NCI-H187 treated with DMSO at 0.1 percent for 48 hours (cell line): ENCODE data around the gene DYDC2.
"Not testable (repeated sequence)": the region's sequence is repeated elsewhere in the genome, so short reads cannot be mapped to it uniquely, and the experiment has no call there.

Experiments used
- DNase-seq: peaks from one replicate; lab custom pipeline; 2025; lab: John Stamatoyannopoulos, UW

Gene DYDC2, protein sequence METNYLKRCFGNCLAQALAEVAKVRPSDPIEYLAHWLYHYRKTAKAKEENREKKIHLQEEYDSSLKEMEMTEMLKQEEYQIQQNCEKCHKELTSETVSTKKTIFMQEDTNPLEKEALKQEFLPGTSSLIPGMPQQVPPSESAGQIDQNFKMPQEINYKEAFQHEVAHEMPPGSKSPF

DNA sequence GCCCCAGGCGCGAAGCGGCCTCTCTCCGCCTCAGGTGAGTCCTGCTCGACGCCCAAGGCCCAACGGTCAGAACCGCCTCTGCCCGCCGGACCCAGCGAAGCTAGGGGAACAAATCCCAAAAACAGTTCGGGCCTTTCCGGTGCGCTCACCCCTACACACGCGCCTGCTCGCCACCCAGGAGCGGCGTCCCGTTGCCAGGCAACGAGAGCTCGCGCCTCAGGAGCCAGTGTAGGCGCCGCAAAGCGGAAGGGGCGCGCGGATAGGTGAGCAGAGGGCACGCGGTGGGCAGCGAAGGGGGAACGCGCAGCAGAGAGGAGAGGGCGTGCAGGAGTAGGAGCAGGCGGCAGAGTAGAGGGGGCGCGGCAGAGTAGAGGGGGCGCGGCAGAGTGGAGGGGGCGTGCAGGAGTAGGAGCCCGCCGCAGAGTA, at the start of gene DYDC2, which contains the start of gene DYDC1:
Gene DYDC2 (plus strand): TSS at position 219 of the 426 bp plus-strand sequence. CDS start 5,663 bp downstream, outside the sequence.
Gene DYDC1 (minus strand): TSS at position 193 of the 426 bp plus-strand sequence. CDS start 4,154 bp downstream, outside the sequence.
- no peak for DNase-seq

DNA sequence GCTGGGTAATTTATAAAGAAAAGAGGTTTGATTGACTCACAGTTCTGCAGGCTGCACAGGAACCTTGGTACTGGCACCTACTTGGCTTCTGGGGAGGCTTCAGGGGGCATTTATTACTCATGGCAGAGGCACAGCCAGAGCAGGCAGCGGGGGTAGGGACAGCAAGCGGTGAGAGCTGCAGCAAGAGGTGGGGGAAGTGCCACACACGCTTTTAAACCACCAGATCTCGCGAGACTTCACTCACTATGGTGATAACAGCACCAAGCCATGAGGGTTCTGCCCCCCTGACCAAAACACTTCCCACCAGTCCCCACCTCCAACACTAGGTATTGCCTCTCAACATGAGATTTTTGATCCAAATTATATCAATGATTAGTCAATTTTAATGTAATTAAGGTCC, 43.1 kb upstream of the DYDC2 start:
- DNase-seq, result no peak

DNA sequence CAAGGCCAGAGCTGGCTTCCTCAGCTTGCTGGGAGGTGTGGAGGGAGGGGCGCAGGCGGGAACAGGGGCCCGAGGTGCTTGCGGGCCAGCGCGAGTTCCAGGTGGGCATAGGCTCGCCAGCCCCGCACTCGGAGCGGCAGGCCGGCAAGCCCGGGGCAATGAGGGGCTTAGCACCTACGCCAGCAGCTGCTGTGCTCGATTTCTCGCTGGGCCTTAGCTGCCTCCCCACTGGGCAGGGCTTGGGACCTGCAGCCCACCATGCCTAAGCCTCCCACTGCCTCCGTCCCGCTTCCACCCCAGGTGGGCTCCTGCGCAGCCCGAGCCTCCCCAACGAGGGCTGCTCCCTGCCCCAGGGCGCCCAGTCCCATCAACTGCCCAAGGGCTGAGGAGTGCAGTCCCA, 41.2 kb upstream of the DYDC2 start:
- no peak for DNase-seq

DNA sequence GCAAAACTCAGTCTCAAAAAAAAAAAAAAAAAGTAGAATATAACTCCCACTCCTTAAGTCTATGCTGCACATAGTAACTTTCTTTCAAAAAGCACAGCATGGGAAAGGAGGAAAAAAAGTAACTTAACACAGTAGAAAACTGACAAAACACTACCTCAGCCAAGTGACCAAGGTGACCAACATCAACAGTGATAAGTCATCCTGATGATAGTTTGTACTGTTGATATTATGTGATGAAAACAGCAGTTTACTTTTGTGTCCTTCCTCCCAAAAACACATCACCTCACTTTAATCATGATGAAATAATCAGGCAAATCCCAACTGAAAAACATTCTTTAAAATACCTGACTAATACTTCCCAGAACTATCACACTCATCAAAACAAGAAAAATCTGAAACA, 37.8 kb upstream of the DYDC2 start:
- no peak for DNase-seq

DNA sequence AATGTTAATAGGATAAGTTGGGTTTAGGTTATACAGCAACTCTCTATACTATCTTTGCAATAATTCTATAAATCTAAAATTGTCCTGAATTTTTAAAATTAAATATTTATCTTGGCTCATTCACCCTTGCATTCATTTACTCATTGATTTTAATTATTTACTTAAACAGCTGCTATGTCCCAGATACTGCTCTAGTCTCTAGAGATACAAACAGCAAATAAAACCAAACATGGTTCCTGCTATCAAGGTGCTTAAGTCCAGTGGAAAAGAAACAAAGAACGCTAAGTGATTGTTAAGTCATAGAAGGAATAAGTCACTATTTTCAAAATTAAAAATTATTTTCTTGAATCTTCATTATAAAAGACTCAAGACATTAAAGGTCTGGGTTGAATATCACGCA, 37.3 kb upstream of the DYDC2 start:
- DNase-seq, result no peak

DNA sequence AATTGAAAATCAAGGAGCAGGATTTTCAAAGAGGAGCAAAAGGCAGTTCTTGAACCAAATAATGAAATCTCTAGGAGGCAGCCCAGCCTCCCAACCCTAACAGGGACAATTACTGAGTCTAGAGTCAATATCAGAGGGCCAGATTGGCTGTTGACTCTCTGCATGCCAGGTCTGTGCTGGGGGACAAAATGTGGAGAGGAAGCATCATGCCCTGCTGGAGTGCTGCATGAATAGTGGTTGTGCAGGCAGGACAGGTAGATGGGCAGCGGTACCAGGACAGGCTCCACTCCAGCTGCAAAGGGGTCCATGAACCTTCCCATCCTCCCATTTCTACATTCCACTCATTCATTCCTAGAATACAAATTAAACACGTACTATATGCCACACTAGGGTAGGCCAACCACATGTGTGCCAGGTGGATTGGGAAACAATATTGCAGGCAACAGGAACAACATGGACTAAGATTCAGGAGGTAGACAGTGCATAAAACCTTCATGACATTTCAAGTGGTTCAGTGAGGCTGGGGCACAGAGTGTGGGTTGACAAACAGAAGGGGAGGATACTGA, 36.8 kb upstream of the DYDC2 start:
- DNase-seq, result no peak

DNA sequence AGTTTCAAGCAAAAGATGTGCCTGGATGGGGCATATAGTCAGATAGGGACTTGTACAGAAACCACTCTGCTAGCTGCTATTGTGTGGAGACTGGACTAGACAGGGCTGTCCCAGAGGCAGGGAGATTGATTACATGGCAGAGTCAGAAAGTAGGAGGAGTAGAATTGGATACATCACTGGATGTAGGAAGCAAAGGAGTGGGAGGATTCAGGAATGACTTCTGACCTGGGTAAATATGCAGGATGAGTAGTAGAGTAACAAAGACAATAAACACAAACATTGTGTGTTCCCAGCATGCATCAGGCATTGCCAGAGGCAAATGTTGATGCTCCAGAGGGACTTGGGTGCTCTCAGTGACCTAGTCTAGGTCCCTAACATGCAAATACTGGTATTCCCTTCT, 36.2 kb upstream of the DYDC2 start:
- no peak for DNase-seq

DNA sequence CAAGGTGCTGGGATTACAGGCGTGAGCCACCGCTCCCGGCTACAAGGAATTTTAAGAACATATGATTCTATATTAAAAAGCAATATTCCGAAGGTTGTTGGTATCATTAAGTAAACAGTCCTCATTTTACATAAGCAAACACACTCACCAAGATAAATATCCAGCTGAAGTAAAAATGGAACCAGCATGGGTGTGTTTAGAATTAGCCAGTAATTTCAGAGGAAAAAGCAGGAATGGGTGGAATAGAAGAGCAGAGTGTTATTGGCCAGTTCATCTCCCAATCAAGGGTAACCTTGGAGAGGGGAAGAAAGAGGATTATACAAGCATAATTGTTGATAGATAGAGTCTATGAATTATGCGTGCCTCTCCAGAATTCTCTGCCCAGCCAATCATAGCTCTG, 35.4 kb upstream of the DYDC2 start:
- no peak for DNase-seq

DNA sequence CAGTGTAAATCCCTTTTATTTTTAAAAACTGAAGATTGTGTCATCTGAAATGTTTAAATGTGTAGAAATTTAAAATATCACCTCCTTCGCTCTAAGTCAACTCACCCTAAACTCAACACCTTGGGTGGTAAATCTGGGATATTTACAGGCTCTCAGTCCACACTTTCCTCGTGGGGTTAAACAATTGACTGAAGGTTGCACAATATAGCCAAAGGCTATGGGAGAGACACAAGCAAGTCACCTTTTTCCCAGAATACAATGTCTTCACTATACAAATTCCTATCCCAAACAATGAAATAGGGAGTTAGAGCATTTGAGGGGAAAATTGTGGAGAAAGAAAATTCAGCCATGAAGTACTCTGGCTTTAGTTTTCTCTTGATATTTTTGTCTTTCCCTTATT, 34.4 kb upstream of the DYDC2 start:
- no peak for DNase-seq

DNA sequence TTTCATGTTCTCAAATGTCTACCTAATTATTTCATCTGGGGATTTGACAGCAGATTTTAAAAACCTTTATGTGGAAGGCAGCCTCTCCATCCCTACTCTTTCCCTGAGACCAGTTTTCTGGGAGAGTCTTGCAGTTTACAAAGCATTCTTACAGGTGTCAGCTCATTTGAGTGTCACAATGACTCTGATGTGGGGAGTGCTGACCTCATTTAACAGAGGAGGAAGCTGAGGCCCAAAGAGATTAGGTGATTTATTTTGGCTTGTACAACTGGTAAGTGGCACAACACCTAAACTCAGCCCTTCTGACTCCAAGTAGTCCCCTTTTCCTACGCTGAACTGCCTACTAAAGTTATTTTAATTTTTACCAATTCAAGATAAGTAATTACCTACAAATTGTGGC, 33.9 kb upstream of the DYDC2 start:
- DNase-seq, result no peak

DNA sequence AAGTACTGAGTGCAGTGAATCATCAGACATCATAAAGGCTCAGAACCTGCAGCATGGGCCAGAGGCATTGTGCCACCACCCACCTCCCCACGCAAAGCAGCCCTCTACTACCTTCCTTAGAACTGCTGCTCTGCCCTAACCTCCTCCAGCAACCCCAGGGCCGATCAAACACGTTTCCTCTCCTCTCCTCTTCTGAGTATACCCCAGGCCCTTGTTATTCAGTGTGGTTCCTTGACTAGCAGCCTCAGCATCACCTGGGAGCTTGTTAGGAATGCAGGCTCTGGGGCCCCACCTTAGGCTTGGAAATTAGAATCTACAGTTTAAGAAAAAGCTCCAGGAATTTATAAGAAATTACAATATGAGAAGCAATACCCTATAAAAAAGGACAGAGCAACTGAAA, 33.3 kb upstream of the DYDC2 start:
- DNase-seq, result no peak

DNA sequence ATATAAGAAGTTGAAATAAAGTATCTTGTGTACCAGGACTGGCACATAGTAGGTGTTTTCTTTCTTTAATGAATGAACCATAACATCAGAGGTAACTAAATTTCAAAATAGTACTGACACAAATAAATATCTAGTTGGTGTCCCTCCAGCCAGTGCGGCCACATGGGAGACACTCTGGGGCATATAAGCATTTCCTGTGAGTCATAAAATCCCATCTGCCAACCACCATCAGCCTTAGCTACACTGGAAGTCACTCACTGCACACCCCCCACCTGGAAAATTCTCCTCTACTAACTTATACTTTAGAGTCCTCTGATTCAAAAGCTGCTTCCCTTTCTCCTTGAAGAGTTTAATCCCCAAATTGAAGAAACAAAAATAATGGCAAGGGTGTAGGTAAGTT, 32.5 kb upstream of the DYDC2 start:
- no peak for DNase-seq

DNA sequence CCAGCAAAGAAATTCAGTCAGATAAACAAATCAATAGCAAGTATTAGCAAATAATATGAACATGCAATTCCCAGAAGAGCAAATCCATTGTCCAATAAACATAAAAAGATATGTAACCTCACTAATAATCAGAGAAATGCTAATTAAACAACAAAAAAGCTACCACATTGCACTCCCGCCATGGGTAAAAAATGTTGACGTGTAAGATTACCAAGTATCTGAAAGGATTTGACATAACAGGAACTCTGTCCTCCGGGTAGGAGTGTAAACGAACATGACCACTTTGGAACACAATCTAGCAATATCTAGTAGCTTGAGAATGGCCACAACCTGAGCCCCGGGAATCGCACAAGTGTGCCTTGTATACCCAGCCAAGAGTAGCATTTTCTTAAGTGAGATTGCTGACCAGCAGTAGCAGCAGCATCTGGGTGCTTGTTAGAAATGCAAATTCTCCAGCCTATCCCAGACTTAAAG, 31.7 kb upstream of the DYDC2 start:
- DNase-seq, result no peak

DNA sequence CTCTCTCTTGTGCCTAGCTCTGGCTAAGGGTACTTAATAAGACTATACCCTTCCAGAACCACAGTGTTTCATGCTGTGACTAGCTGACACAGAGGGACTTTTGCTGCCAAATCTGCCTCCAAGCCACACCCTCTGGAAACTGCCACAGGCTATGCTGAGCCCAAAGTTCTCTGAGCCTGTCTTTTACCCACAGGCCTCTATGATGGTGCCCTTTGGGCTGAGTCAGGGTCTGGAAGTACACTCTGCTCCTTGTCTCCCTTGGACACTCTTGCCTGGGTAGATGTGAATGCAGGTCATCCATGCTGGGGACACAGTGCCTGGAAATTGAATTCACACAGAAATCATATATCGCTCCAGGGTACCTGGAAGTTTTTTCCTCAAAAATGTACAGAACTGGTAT, 22.6 kb upstream of the DYDC2 start:
- no peak for DNase-seq

DNA sequence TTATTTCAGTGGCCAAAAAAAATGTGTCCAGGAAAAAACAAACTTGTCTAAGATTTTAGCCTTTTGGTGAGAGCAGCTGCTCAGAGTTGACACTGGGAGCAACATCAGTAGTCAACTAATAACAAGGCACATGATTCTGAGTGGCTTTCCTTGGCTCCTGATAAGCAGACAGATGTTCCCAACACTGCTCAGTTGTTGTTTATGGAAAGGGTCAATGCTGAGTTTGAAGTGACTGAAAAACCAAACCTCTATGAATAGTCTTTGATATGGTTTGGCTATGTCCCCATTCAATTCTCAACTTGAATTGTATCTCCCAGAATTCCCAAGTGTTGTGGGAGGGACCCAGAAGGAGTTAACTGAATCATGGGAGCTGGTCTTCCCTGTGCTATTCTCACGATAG, 12.3 kb upstream of the DYDC2 start:
- DNase-seq, result no peak

DNA sequence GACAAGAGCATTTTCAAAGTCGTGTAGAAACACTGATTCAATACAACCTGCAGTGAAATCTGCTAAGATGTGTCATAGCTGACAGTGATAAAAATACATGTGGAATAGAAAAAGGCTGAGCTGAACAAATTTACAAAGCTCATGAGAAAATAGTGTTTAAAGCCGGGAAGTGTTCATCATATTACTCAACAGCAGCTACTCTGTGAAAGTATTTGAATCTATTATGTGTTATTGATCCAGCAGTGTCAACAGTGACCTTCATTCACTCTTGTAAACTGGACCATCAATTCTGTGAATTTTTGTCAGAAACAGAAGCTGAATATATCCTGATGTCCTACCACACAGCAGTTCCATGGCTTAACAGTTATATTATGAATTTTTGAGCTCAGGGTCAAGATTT, 11.7 kb upstream of the DYDC2 start:
- no peak for DNase-seq

DNA sequence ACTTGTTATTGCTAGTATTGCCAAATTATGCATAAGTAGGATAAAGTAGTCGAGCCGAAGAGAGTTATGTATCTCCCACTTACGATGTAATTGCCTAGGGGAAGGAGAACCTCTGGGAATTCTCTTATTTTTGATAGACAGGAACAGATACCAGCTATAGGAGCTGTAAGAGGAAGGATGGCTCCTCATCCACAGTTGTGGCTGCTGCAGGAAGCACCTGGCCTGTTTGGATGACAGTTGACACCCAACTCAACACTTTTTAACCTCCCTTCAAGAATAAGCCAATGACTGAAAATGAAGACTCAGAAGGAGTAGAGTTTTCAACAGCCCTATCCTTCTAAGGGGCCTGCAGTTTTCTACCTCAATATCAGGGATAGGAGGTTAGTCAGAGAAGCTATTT, 6.3 kb upstream of the DYDC2 start:
- DNase-seq, result no peak

DNA sequence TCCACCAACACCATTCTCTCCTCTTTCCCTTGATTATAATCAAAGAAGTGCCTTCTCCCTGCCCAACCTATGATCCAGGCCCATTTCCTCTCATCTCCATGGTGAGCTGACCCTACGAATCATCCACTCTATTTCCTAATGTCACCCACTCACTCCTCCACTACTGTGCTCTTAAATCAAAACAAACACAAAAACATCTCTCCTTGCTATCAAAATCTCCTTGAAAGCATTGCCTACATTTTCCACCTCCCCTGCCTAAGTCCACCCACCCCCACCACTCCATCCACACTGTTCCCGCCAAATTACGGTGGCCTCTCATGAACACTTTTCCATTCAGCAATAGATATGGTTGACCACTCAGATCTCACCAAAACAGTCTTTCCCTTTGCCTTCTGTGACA, 5.4 kb upstream of the DYDC2 start:
- DNase-seq, result no peak

DNA sequence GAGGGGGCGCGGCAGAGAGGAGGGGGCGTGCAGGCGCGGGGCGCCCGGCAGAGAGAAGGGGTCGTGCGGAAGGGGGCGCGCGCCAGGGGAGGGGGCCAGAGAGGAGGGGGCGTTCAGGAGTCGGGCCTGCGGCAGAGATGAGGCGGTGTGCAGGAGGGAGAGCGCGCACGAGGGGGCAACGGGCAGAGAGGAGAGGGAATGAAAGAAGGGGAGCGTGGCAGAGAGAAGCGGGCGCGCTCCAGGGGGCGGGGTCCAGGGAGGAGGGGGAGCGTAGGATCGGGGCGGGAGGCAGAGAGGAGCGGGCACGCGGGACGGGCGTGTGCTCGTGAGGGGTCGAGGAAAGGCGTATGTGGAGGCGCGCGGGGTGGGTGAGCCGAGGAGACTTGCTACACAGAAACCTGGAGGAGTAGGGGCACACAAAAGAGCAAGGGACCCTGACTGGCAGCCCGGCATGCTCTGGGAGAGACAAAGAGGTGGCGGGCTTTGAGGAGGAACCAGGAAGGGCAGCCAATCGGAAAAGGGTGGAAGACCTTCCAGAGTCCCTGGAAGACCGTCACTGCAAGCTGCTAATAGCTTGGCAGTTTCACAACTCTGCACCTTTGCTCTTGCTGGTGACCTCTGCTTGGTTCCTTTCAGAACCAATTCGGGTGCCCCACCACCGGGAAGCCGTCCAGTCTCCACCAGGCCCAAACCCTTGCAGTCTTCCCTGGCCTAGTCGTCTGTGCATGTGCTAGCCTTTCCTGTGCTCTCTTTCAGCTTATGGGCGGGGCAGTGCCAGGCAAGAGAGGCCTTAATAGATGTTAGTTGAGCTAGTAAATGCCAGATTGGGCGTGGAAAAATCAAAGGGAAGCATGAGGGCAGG, 639 bp downstream of the DYDC2 start:
- no peak for DNase-seq

DNA sequence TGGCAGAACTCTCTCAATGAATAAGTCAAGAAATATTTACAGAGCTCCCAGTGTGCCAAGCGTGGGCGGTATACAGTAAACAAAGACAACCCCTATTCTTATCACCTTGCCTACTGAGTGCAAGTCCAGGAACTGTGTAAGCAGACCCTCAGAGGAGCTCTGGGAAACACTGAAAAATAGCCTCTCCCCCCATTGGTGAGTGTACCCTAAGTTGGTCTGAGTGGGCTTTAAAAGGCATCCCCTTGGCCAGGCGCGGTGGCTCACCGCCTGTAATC, 1.2 kb downstream of the DYDC2 start:
- no peak for DNase-seq

DNA sequence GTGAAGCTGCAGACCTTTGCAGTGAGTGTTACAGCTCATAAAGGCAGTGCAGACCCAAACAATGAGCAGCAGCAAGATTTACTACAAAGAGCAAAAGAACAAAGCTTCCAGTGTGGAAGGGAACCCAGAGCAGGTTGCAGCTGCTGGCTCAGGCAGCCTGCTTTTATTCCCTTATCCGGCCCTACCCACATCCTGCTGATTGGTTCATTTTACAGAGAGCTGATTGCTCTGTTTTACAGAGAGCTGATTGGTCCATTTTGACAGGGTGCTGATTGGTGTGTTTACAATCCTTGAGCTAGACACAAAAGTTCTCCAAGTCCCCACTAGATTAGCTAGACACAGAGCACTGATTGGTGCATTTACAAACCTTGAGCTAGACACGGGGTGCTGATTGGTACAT, 2.3 kb downstream of the DYDC2 start:
- not testable (repeated sequence) for DNase-seq

DNA sequence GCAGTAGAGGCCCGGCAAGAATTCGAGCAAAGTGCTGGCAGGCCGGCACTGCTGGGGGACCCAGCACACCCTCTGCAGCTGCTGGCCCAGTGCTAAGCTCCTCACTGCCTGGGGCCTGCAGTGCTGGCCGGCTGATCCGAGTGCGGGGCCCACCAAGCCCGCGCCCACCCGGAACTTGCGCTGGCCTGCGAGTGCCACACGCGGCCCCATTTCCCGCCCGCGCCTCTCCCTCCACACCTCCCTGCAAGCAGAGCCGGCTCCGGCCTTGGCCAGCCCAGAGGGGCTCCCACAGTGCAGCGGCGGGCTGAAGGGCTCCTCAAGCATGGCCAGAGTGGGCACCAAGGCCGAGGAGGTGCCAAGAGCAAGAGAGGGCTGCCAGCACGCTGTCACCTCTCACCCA, 3.1 kb downstream of the DYDC2 start:
- no peak for DNase-seq

DNA sequence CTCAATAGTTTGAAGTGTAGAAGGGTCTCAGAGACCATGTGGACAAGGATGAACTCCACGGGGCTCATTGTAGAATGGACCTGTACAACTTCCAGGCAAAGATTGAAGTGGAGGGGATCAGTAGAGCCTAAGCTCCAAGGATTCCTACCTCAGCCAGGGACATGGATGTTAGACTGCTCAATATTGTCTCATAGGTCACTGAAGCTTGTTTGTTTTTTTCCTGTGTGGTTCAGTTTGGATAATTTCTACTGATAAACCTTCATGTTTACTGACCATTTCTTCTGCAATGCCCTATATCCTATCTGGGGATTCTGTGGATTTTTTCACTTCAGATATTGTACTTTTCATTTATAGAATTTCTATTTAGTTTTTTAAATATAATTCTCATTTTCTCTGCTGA, 8.9 kb downstream of the DYDC2 start:
- no peak for DNase-seq
